GM12878 (cell line): ENCODE measurements around the gene CMTM1. TPM values are rescaled to one million over a fixed set of nuclear protein-coding genes. Genes with fewer than 3 reads are reported as not detected.

Source experiments
- BCL11A ChIP-seq: IDR thresholded peaks from 2 replicates; pipeline ENCODE4 v1.6.1; 2011; ENCODE audit warnings: low read depth, low read length
- BCL3 ChIP-seq: IDR thresholded peaks from 2 replicates; pipeline ENCODE4 v1.6.1; 2011; ENCODE audit warnings: borderline replicate concordance, low read depth, mild to moderate bottlenecking, moderate library complexity, low read length; ENCODE audit not compliant: insufficient read depth, poor library complexity, severe bottlenecking
- CEBPB ChIP-seq, 2 experiments: fragments of 150-350 bp in 1 of 2; IDR thresholded peaks; 2 replicates each; pipeline ENCODE4 v1.6.1; 2012 to 2014; ENCODE audit warnings: low read depth in 2 of 2, low read length in 2 of 2, borderline replicate concordance in 1 of 2, inconsistent platforms in 1 of 2
- RELB ChIP-seq: fragments of 450-650 bp; IDR thresholded peaks from 2 replicates; pipeline ENCODE4 v1.6.1; 2017; ENCODE audit warnings: low read depth, mild to moderate bottlenecking, moderate library complexity
- SMAD5 ChIP-seq: IDR thresholded peaks from 2 replicates; pipeline ENCODE4 v1.6.1; 2016; ENCODE audit warnings: antibody characterized with exemption, low read depth
- USF1 ChIP-seq: IDR thresholded peaks from 2 replicates; pipeline ENCODE4 v1.6.1; 2011; ENCODE audit warnings: borderline replicate concordance, low read depth, mild to moderate bottlenecking, moderate library complexity, mixed read lengths, low read length; ENCODE audit not compliant: insufficient read depth; ENCODE audit errors: extremely low read length
- YY1 ChIP-seq: IDR thresholded peaks from 2 replicates; pipeline ENCODE4 v1.6.1; 2011; ENCODE audit warnings: low read depth, mild to moderate bottlenecking, low read length
- ZNF592 ChIP-seq: fragments of 450-650 bp; IDR thresholded peaks from 2 replicates; pipeline ENCODE4 v1.6.1; 2017; ENCODE audit warnings: mild to moderate bottlenecking, moderate library complexity
- ZZZ3 ChIP-seq: IDR thresholded peaks from 2 replicates; pipeline ENCODE4 v1.6.1; 2011; ENCODE audit warnings: low read depth; ENCODE audit not compliant: control insufficient read depth, insufficient read length
- polyA plus RNA-seq, 11 experiments: library from polyadenylated mRNA; depleted of rRNA in 4 of 11; unstranded in 6 of 11; stranded (reverse) in 5 of 11; fragments of >200 nt; fragmentation: Nextera tagmentation in 4 of 11; fragmentation: Illumina TruSeq in 1 of 11; extraction: Ambion mirVana in 4 of 11; extraction: Trizol in 1 of 11; gene quantifications; 1 replicate in 1 of 11; 2 replicates in 10 of 11; pipeline versions ENCODE4 v1.2.1 to v1.2.3, GENCODE V29; 2011 to 2016; ENCODE audit warnings: inconsistent platforms in 2 of 11, missing spikeins in 2 of 11, low read depth in 1 of 11
- total RNA-seq, 4 experiments: library from RNA; depleted of rRNA in 3 of 4; stranded (reverse); fragments of >200 nt in 3 of 4; fragmentation: Illumina TruSeq in 1 of 4; extraction: Trizol in 1 of 4; gene quantifications; 2 replicates each; pipeline versions ENCODE4 v1.2.1 to v1.2.3, GENCODE V29; 2013 to 2021
- TF ChIP-seq, protein P1 (sequence below): fragments of 450-650 bp; IDR thresholded peaks from 2 replicates; pipeline ENCODE4 v1.6.1; 2017; ENCODE audit warnings: mild to moderate bottlenecking, moderate library complexity
- TF ChIP-seq, protein P2 (sequence below): fragments of 450-650 bp; IDR thresholded peaks from 2 replicates; pipeline ENCODE4 v1.6.1; 2018; ENCODE audit warnings: mild to moderate bottlenecking, low read depth, moderate library complexity; ENCODE audit not compliant: partially characterized antibody

Gene CMTM1
- total and polyA plus RNA-seq, 10 of the 15 experiments (the other 5 are each of a cell fraction or from before 2014, with no cell fraction given), result 0.09 to 3.0 (median 1.4) TPM; not detected in 2

- TF ChIP-seq SMAD5, result no peak
- TF ChIP-seq ZZZ3, result no peak
- no peak for TF ChIP-seq BCL11A
- TF ChIP-seq, protein P1, sequence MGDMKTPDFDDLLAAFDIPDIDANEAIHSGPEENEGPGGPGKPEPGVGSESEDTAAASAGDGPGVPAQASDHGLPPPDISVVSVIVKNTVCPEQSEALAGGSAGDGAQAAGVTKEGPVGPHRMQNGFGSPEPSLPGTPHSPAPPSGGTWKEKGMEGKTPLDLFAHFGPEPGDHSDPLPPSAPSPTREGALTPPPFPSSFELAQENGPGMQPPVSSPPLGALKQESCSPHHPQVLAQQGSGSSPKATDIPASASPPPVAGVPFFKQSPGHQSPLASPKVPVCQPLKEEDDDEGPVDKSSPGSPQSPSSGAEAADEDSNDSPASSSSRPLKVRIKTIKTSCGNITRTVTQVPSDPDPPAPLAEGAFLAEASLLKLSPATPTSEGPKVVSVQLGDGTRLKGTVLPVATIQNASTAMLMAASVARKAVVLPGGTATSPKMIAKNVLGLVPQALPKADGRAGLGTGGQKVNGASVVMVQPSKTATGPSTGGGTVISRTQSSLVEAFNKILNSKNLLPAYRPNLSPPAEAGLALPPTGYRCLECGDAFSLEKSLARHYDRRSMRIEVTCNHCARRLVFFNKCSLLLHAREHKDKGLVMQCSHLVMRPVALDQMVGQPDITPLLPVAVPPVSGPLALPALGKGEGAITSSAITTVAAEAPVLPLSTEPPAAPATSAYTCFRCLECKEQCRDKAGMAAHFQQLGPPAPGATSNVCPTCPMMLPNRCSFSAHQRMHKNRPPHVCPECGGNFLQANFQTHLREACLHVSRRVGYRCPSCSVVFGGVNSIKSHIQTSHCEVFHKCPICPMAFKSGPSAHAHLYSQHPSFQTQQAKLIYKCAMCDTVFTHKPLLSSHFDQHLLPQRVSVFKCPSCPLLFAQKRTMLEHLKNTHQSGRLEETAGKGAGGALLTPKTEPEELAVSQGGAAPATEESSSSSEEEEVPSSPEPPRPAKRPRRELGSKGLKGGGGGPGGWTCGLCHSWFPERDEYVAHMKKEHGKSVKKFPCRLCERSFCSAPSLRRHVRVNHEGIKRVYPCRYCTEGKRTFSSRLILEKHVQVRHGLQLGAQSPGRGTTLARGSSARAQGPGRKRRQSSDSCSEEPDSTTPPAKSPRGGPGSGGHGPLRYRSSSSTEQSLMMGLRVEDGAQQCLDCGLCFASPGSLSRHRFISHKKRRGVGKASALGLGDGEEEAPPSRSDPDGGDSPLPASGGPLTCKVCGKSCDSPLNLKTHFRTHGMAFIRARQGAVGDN, result no peak
- TF ChIP-seq USF1, result no peak
- TF ChIP-seq YY1, result peak; percentile 60
- TF ChIP-seq, protein P2, sequence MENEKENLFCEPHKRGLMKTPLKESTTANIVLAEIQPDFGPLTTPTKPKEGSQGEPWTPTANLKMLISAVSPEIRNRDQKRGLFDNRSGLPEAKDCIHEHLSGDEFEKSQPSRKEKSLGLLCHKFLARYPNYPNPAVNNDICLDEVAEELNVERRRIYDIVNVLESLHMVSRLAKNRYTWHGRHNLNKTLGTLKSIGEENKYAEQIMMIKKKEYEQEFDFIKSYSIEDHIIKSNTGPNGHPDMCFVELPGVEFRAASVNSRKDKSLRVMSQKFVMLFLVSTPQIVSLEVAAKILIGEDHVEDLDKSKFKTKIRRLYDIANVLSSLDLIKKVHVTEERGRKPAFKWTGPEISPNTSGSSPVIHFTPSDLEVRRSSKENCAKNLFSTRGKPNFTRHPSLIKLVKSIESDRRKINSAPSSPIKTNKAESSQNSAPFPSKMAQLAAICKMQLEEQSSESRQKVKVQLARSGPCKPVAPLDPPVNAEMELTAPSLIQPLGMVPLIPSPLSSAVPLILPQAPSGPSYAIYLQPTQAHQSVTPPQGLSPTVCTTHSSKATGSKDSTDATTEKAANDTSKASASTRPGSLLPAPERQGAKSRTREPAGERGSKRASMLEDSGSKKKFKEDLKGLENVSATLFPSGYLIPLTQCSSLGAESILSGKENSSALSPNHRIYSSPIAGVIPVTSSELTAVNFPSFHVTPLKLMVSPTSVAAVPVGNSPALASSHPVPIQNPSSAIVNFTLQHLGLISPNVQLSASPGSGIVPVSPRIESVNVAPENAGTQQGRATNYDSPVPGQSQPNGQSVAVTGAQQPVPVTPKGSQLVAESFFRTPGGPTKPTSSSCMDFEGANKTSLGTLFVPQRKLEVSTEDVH, result no peak
- TF ChIP-seq ZNF592, result no peak
- TF ChIP-seq RELB, result no peak
- TF ChIP-seq CEBPB (IDR thresholded peaks at IDR 0.05; ENCODE audit: borderline replicate concordance in 1 of 2, low read depth in 2 of 2, low read length in 2 of 2), result no peak
- no peak for TF ChIP-seq BCL3
Observed at GRCh38 chr16:66588981-66589713, 22.9 kb downstream of the CMTM1 start (continued).
